Skeletal muscle satellite cell (primary cell): ENCODE data around the gene MYO3B.
"Not testable (repeated sequence)": the region's sequence is repeated elsewhere in the genome, so short reads cannot be mapped to it uniquely, and the experiment has no call there.

Experiments
- H3K27me3 ChIP-seq: 2 replicates; pipeline ENCODE4 v1.7.0; 2013; ENCODE audit warnings: low read length; ENCODE audit not compliant: control insufficient read depth, insufficient read depth
- H3K36me3 ChIP-seq: 2 replicates; pipeline ENCODE4 v1.7.0; 2013; ENCODE audit warnings: mild to moderate bottlenecking, control low read depth, low read length; ENCODE audit not compliant: insufficient read depth
- H3K4me1 ChIP-seq: 2 replicates; pipeline ENCODE4 v1.7.0; 2013; ENCODE audit warnings: low read length; ENCODE audit not compliant: control insufficient read depth, insufficient read depth
- H3K4me2 ChIP-seq: 2 replicates; pipeline ENCODE4 v1.7.0; 2013; ENCODE audit warnings: mild to moderate bottlenecking, low read length
- H3K4me3 ChIP-seq: 2 replicates; pipeline ENCODE4 v1.7.0; 2013; ENCODE audit warnings: low read length
- H3K9ac ChIP-seq: 2 replicates; pipeline ENCODE4 v1.7.0; 2013; ENCODE audit warnings: mild to moderate bottlenecking, low read depth, low read length, moderate library complexity
- H3K9me3 ChIP-seq: replicated peaks from 2 replicates; pipeline ENCODE4 v1.7.0; 2013; ENCODE audit warnings: mild to moderate bottlenecking, control low read depth, low read length

Gene MYO3B

DNA sequence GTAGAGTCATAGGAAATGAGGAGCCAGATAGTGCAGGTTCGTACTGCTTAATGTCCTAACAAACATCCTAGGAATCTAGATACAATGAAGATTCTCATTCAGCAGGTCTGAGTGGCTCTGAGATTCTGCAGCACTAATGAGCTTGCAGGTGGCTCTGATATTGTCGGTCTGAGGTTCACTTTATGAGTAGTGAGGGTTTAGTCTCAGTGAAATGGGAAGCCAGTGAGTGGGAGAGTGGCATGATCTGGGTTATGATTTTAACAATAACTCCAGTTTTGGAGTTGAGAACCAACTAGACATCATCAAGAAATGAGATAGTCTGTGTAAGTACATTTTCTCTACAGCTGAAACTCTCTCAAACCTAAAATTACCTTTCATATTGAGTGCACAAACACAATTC is 370.4 kb downstream of the MYO3B start:
- Histone ChIP-seq H3K9me3 (peaks cover 4% of the 10 kb centered on the region), H3K36me3 (no peaks in the 10 kb centered on the region), H3K4me1 (no peaks in the 10 kb centered on the region), H3K27me3 (peaks cover 13% of the 10 kb centered on the region), H3K4me3 (no peak overlapping the region), H3K9ac (no peak overlapping the region), H3K4me2 (no peak overlapping the region)

GRCh38 chr2:170550501-170550900 is 372.6 kb downstream of the MYO3B start:
- peaks cover 13% of the 10 kb centered on the region for H3K27me3 ChIP-seq
- peaks cover 4% of the 10 kb centered on the region for H3K9me3 ChIP-seq

DNA sequence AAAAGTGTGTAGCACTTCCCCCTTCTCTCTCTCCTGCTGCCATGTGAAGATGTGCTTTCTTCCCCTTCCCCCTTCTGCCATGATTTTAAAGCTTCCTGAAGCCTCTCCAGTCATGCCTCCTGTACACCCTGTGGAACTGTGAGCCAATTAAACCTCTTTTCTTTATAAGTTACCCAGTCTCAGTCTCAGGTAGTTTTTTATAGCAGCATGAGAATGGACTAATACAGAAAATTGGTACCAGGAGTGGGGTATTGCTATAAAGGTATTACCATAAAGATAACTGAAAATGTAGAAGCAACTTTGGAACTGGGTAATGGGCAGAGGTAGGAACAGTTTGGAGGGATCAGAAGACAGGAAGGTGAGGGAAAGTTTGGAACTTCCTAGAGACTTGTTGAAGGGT is 374.0 kb downstream of the MYO3B start:
- H3K4me2 ChIP-seq, H3K4me3 ChIP-seq, H3K9me3 ChIP-seq, H3K36me3 ChIP-seq, H3K9ac ChIP-seq: not testable (repeated sequence)
- peaks cover 18% of the 10 kb centered on the region for H3K4me1 ChIP-seq
- H3K27me3 ChIP-seq, result peaks cover 13% of the 10 kb centered on the region

More at GRCh38 chr2:170550501-170550900, 372.6 kb downstream of the MYO3B start:
- H3K4me2 ChIP-seq, result no peak overlapping the region
- H3K9ac ChIP-seq, result no peak overlapping the region
- H3K4me1 ChIP-seq, result peaks cover 18% of the 10 kb centered on the region
- H3K4me3 ChIP-seq, result no peak overlapping the region
- no peaks in the 10 kb centered on the region for H3K36me3 ChIP-seq

DNA sequence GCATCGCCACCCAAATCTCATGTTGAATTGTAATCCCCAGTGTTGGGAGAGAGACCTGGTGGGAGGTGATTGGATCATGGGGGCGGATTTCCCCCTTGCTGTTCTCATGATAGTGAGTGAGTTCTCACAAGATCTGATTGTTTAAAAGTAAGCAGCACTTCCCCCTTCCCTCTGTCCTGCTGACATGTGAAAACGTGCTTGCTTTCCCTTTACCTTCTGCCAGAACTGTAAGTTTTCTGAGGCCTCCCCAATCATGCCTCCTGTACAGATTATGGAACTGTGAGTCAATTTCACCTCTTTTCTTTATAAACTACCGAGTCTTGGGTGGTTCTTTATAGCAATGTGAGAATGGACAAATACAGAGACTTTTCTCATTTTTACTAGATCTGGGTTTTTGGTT is 375.8 kb downstream of the MYO3B start:
- Histone ChIP-seq H3K9ac (no peak overlapping the region), H3K4me1 (peaks cover 18% of the 10 kb centered on the region), H3K36me3 (no peaks in the 10 kb centered on the region), H3K4me2 (no peak overlapping the region), H3K27me3 (peaks cover 14% of the 10 kb centered on the region), H3K4me3 (no peak overlapping the region), H3K9me3 (peaks cover 4% of the 10 kb centered on the region)

DNA sequence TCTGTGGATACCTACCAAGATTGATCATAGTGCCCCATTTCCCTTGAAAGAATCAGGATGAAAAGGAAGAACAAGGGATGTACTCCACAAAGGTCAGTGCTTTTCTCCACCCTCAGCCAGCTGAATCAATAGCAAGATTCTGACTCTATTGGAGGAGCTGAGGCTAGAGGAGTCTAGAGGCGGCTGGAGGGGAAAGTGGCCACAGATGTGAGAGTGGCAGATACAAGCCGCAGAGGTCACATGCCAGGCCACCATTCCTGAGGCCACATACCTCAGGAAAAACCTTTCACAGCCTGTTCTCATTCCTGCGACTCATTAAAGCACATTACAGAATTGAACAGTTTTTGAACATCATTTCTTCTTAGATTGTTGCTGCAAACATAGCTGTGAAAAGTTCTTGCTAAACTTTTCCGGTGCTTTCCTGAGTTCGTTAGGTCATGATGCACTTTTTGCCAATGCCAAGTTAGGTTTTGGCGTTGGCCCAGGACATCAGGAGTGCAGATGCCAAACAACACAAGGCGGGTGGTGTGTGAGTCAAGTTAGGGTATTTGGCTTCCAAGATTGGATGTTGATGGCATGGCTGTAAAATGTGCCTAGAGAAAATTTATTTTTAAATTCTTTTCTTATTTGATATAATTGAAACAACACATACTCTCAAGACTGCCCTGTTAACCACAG is 376.5 kb downstream of the MYO3B start:
- Histone ChIP-seq H3K9me3 (peaks cover 4% of the 10 kb centered on the region), H3K9ac (no peak overlapping the region), H3K4me3 (no peak overlapping the region), H3K36me3 (no peaks in the 10 kb centered on the region), H3K27me3 (peaks cover 10% of the 10 kb centered on the region), H3K4me2 (peak overlapping the region; percentile 43), H3K4me1 (peaks cover 18% of the 10 kb centered on the region)

DNA sequence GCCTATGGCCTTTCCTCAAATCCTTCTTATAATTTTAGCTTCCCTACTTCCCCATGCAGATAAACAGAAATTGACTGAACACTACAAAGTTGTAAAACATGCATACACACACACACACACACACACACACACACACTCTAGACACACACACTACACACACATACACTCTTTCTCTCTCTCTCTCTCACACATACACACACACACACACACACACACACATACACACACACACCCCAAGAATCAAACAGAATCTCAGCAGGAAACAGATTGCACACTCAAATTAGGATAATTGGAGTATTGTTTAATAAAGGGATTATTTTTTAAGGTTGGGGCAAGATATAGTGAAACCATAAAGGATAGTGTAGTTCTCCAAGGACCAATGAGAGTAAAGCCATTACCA is 385.0 kb downstream of the MYO3B start:
- Histone ChIP-seq H3K27me3 (peaks cover 23% of the 10 kb centered on the region), H3K36me3 (no peaks in the 10 kb centered on the region), H3K4me1 (no peaks in the 10 kb centered on the region), H3K9ac (no peak overlapping the region), H3K9me3 (no peaks in the 10 kb centered on the region), H3K4me3 (no peak overlapping the region), H3K4me2 (no peak overlapping the region)

- Histone ChIP-seq H3K4me3 (no peak overlapping the region), H3K4me1 (no peaks in the 10 kb centered on the region), H3K36me3 (no peaks in the 10 kb centered on the region)
These were observed 385.5 kb downstream of the MYO3B start for GRCh38 chr2:170563401-170563800.

GRCh38 chr2:170566138-170566537 is 388.2 kb downstream of the MYO3B start:
- H3K4me1 ChIP-seq, result no peaks in the 10 kb centered on the region
- no peak overlapping the region for H3K9ac ChIP-seq
- no peaks in the 10 kb centered on the region for H3K9me3 ChIP-seq
- H3K4me3 ChIP-seq, result no peak overlapping the region
- no peak overlapping the region for H3K4me2 ChIP-seq
- H3K27me3 ChIP-seq, result peaks cover 20% of the 10 kb centered on the region
- no peaks in the 10 kb centered on the region for H3K36me3 ChIP-seq

More at GRCh38 chr2:170563401-170563800, 385.5 kb downstream of the MYO3B start:
- Histone ChIP-seq H3K4me2 (no peak overlapping the region), H3K9ac (no peak overlapping the region), H3K27me3 (peaks cover 27% of the 10 kb centered on the region), H3K9me3 (no peaks in the 10 kb centered on the region)

DNA sequence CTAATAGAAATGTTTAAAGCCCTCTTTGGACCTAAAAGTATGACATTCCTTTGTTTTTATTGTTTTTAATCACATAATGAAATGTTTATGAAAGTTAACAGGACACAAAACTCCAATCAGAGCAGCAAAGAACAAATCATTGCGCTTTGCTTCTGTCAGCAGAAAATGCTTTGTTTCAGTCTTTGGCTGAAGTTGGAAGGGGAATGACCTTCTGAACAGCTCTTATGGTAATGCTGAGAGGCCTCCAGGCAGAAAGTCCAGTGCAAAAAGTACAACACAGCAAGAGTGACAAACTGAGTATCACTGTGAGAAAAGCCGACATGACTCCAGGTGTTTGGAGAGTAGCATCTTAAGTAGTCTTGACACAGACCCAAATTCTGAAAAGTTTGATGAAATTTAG is 389.5 kb downstream of the MYO3B start:
- H3K4me1 ChIP-seq, result no peaks in the 10 kb centered on the region
- H3K36me3 ChIP-seq, result no peaks in the 10 kb centered on the region
- H3K27me3 ChIP-seq, result peaks cover 16% of the 10 kb centered on the region
- no peak overlapping the region for H3K4me2 ChIP-seq
- H3K9me3 ChIP-seq, result no peaks in the 10 kb centered on the region
- no peak overlapping the region for H3K4me3 ChIP-seq
- H3K9ac ChIP-seq, result no peak overlapping the region

DNA sequence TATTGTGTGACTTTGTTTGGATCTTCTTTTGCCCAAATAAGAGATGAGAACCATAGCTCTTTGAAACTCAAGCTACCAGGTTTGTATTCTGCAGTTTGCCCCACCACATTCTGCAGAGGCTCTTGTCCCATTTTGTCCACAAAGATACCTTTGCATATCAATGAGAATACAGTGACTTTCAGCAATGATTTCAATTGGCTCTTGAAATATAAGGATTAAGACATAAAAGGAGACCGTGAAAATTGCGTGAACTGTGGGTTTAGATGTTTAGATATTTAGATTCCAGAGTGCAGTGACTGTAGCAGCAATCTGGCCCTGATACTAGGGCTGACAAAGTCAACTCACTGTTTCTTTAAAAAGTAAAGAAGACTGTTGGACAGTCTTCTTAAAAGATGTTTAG is 390.6 kb downstream of the MYO3B start:
- no peaks in the 10 kb centered on the region for H3K36me3 ChIP-seq
- H3K4me3 ChIP-seq, result no peak overlapping the region
- no peak overlapping the region for H3K9ac ChIP-seq
- peaks cover 16% of the 10 kb centered on the region for H3K27me3 ChIP-seq
- no peaks in the 10 kb centered on the region for H3K9me3 ChIP-seq
- no peaks in the 10 kb centered on the region for H3K4me1 ChIP-seq
- no peak overlapping the region for H3K4me2 ChIP-seq

DNA sequence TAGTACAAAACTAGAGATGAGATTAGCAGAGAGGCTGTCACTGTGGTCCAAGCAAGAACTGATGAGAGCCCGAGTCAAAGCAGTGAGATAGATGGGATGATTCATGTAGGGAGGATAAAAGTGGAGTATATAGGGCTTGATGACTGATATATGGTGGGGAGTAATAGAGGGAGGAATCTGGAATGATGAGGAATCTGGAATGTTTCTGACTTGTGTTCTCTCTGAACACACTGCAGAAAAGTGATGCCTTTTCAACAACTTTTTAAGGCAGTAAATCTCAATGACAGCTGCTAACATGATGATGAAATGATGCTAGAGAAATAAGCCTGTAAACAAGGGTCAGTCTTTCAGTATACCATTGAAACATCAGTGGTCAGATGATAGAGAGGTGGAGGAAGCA is 393.7 kb downstream of the MYO3B start:
- Histone ChIP-seq H3K27me3 (peaks cover 13% of the 10 kb centered on the region), H3K4me2 (no peak overlapping the region)

GRCh38 chr2:170573671-170574070 is 395.7 kb downstream of the MYO3B start:
- Histone ChIP-seq H3K4me2 (no peak overlapping the region), H3K4me3 (no peak overlapping the region), H3K4me1 (no peaks in the 10 kb centered on the region), H3K27me3 (peaks cover 6% of the 10 kb centered on the region), H3K9me3 (no peaks in the 10 kb centered on the region), H3K36me3 (no peaks in the 10 kb centered on the region), H3K9ac (no peak overlapping the region)

More for the DNA sequence above, 393.7 kb downstream of the MYO3B start:
- H3K4me1 ChIP-seq, result no peaks in the 10 kb centered on the region
- H3K36me3 ChIP-seq, result no peaks in the 10 kb centered on the region
- H3K4me3 ChIP-seq, result no peak overlapping the region
- no peaks in the 10 kb centered on the region for H3K9me3 ChIP-seq
- no peak overlapping the region for H3K9ac ChIP-seq
